ENCODE results near the gene IL31RA.

The IL31RA gene

DNA sequence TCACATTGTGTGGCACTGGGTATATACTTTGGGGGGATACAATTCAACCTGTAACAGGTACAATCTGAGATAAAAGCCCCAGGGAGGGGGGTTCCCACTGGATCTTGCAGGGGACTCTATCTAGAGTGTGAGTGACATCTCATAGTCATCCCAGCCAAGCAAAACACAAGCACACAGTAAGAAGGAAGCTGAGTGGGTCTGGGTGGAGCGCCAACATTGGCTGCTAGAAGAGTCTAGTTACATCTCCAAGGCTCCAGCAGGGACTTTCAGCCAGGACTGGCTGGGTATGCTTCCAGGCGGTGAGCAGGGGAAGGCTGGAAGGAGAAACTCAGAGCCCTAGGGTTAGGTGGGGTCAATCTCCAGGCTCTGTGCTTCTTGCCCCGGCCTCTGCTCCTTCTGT, 53.0 kb downstream of the IL31RA start:
- no peak for DNase-seq

DNA sequence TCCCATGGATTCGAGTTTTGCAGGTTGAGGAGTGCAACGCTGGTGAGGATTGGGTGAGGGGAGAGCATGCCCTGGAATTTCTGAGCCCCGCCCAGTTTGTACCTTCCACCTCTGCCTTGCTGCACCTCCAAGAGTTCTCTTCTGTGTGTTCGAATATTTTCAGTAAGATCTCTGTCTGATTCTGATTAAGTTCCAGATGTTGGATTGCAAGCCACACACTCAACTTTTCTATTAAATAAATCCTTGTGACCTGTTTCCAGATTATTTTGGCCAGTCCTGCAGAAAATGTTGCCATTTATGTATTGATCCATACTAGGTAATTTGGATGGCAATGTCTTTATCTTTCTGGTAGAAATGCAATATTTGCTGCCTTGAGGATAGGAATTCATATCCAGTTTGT, 54.1 kb downstream of the IL31RA start:
- DNase-seq: no peak

DNA sequence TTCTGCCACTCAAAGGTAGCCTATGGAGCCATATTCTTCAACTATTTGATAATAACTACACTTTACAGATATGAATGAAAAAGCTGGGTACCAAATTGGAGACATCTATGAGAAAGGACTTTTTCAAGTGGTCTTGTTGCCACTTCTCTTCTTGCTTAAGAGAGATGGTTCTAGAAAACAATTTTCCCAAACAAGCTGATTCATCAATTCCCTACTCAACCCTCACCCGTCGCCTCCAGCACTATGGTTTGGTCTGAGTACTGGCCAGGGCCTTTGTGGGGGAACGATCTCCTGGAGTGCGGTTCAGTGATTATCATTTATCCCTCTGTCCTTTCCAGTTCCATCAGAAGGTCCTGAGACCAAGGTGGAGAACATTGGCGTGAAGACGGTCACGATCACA, 56.8 kb downstream of the IL31RA start:
- no peak for DNase-seq

DNA sequence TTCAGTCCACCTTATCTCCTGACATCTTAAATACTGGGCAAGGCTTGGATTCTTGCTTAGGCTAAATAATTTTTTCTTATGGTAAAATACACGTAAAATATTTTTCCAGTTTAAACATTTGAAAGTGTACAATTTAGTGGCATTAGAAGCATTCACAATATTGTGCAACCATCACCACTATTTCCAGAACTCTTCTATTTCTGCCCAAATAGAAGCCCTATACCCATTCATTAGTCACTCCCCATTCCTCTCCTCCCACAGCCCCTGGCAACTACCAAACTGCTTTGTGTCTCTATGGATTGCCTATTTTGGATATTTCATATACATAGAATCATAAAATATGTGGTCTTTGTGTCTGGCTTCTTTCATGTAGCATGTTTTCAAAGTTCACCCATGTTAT, 57.6 kb downstream of the IL31RA start:
- no peak for DNase-seq

DNA sequence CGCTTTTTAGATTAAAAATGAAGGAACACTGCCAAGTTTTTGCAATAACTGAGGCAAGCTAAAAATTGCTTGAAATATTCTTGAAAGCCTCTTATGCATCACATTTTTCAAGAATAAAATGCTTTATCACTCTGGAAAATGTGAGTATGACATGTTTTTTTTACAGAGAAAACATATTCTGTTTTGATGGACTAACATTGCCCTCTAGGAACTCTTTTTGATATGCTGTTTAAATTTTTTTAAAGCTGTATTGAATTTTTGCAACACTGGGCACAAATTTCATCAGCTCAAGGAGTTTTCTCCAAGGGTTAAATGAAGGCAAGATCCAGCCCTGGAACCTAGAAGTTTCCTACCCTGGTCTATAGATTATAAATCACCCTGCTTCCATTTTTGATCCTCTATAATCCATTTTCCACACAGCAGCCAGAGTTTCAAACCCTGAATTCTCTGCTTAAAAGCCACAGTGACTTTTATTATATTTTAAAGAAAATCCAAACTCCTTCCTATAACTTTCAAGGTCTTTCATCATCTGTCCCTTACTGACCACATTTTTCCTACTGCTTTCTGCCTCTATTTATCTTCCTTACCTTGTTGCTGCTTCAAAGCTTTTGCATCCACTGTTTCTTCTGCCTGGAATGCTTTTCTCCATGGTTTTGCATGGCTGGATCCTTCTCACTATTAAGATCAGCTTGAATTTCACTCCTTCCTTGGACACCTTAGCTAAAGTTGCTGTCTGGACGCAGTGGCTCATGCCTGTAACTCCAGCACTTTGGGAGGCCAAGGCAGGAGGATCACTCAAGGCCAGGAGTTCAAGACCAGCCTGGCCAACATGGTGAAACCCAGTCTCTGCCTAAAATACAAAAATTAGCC, 60.9 kb downstream of the IL31RA start:
- no peak for DNase-seq

DNA sequence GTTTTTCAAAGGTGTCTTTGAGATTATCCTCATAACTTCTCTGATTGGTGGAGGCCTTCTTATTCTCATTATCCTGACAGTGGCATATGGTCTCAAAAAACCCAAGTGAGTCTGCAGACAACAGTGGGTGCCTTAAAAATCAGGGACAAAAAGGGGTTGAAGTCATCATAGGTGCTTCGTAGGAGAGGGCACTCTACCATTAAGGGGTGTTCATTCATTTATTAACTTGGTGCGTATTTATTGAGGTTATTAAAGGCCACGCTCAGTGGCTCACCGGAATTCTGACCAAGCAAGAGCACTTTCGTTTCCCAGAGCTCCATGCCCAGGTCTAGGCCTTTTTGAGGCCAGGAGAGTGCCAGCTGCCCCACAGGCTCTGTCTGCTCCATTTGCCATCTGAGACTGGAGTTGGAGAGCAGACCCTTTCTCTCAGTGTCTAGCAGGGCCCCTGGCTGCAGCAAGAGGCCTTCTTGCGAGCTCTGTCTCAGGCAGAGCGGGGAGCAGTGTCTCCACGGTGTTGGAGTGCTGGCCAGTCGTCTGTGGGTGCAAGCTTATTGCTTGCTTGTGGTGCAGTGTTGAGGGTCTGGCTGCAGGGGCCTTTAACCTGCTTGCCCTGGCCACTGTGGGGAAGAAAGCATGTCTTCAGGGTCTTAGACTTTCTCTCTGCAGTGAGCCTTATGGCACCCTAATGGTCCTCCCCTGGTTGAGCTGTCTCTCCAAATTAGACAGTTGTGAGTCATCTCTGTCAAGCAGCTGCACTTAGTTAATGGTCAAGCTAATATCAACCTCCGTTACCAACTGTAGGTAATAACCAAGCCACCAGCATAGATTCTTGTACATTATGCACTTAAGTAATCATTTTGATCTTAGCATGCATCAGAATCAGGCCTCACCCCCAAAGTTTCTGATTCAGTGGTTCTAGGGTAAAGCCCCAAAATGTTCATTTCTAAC, 62.6 kb downstream of the IL31RA start:
- DNase-seq: no peak

DNA sequence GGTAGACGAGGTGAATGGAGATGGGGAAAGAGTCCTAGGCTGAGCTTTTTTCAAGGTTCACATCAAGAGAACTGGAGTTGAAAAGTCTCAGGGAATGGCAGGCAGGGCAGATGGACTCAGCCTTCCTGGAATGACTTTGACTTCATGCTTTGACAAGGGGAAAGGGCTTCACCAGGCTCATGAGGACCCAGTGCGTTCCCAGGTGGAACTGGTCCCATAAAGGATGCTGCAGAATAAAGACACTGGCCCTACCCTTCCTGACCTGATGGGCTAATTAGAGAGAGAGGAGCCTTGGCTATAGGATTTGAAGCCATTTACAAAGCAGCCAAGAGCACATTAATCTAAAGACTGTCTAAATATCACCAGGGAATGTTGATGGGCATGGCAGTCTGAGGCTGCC, 63.8 kb downstream of the IL31RA start:
- DNase-seq: no peak

DNA sequence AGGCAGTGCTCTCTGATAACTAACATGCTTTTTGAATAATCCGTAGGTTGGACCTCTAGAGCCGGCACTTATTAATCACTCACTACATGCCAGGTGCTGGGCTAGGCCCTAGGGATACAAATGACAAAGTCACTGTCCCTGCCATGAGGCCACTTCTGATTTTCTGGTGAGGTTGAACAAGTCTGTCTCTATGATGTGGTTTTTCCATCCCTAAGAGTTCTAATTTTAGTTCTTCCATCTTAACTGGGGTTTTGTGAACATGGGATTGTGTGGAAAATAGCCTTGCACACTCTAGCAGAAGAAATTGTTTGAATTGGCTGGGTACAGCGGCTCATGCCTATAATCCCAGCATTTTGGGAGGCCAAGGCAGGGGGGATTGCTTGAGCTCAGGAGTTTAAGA, 64.6 kb downstream of the IL31RA start:
- DNase-seq: no peak

DNA sequence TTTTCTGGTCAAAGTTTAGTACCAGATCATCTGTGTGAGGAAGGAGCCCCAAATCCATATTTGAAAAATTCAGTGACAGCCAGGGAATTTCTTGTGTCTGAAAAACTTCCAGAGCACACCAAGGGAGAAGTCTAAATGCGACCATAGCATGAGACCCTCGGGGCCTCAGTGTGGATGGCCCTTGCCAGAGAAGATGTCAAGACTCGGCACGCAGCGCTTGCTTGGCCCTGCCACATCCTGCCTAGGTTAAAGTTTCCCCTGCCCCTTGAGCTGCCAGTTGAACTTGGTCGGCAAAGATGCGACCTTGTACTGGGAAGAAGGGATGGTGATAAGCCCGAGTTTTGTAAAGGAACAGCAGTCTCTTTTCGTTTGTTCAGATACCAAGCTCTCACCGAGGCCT, 65.8 kb downstream of the IL31RA start:
- DNase-seq: no peak

DNA sequence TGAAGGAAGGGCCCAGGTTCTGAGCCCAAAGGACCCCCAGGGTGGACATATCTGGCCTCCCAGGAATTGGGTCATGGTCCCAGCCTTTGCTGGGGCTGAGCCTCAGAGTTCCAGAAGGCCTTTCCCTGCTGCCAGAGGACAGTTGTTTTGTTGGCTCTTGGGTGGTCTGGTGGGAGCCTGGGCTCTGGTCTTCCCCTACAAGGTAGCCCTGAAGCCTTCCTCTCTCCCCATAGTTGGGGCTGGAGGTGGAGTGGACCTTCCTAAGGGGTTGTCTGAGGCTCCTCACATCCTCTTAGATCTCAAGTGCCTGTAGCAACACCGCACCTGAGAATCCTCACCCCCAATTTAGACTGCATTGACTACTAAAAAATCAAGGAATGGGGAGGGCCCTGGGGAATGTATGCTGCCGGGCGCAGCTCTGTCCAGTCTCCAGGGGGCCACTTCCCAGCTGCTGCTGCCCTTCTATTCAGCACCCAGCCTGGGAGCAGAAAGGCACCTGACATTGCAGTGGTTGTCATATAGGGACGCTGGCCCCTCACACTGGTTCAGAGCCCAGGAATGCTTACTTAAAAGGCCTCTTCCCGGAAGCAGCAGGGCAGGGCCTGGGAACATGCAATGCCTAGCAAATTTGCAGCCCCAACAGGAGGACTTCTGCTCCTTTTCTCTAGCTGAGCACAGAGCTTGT, 66.4 kb downstream of the IL31RA start:
- no peak for DNase-seq

DNA sequence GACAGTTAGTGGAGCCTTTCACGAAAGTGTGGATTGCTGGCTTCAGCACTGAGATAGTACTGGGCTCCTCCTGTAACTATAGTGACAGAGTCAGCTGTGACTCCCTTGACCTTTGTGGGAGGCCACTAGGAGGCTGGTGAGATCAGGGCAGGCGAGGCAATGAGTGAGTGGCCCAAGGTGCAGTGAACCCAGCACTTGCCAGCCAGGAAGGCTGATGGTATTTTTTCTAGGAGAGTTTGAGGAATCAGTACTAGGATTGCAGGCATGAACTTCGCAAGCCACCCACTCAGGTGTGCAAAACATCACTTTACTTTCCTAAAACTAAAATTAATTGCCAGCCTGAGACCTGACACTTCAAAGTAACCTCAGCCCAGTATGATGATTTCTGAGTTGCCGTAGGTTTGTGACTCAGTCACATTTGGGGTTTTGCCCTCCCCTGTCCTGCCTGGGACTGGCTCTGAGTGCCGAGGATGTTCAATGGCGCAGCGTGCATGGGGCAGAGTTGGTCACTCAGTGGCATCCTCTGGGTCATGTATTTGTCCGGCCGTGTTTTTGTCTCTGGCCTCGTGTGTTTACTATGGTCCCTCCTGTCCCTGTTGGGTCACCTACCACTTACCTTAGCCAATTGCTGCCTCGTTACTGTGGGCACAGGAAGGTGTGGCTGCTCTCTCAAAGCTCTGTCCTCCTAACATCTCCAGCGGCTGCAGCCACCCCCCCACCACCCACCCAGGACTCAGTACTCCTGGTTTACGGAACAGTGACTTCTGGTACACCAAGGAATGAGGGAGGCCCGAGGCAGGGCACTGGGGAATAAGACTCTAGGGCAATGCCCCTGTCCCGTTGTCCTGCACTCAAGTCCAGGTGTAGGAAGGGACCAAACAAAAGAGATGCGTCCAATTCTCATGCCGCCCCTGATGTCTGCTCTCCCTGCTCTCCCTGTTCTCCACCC, 67.2 kb downstream of the IL31RA start:
- DNase-seq: peak; percentile 41

DNA sequence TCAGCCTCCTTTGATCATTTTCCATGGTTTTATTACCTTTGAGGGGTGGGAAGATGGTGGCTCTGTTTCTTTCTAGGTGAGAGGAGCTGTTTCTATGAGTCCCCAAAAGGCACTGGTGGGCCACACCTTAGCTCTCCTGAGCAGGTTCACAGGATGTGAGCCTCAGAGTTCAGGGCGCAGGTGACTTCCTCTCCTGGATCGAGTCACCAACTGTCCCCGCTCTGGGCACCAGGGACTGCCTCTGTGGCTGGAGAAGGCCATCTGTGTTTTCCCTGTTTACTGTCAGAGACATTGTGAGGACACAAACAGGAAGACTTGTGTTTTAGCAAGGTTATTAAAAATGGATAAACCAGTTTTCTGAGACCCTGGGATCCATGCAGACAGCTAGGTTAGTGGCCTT, 68.5 kb downstream of the IL31RA start:
- DNase-seq: no peak

DNA sequence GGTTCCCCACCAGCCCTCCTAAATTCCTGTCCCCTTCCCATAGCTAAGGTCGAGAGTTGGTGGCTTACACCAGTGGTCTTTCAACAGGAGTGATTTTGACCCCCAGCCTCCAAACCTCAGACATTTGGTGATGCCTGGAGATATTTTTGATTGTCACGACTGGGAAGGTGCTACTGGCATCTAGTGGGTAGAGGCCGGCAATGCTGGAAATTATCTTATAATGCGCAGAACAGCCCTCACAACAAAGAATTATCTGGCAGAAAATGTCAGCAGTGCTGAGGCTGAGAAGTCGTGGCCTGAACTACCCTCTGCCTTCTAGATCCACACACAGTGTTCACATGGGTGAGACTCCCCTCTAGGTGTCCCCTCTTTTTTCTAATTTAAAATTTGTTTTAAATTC, 69.6 kb downstream of the IL31RA start:
- no peak for DNase-seq

DNA sequence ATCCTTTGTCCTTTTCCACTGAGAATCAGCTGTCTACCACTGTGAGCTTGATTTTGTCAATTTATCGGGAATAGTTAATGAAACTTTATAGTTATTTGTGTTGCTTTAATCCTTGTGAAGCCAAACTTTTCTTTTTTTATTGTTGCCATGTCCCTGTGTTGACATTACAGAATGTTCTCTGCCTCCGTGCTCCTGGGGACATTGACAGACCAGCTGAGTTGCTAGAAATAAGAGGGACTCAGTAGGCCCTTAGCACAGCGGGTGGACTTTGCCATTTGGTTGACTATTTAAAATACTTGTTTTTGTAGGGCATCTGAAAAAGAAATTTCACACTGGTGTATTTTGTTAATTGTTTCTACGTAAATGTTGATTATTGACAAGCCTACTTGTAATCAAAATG, 70.5 kb downstream of the IL31RA start:
- DNase-seq: no peak

DNA sequence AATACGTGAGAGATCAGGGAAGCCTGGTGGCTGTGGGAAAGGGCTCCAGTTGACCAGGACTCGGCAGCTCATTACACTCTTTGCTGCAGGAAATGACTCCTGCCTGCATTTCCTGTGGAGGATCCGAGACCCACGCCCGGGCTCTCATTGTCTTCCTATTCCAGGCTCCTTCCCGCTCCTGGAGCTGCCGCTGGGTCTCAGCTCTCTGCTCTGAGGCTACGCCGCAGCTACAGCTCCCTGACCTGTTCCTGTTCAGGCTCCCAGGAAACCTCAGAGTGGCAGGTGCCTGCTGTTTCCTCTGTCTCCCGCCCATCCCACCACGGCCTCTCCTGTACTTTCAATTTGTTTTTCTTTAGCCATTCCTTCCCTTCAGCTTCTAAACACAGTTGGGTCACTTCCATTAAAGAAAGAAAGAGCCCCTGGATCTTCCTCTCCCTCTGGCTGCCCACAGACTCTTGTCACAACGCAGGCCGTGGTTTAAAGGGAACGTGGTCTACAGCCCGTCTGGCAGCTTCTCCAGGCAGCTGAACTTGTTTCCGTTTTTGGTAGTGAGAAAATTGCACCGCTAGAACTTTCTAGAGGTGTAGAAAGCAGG, 72.1 kb downstream of the IL31RA start:
- no peak for DNase-seq

DNA sequence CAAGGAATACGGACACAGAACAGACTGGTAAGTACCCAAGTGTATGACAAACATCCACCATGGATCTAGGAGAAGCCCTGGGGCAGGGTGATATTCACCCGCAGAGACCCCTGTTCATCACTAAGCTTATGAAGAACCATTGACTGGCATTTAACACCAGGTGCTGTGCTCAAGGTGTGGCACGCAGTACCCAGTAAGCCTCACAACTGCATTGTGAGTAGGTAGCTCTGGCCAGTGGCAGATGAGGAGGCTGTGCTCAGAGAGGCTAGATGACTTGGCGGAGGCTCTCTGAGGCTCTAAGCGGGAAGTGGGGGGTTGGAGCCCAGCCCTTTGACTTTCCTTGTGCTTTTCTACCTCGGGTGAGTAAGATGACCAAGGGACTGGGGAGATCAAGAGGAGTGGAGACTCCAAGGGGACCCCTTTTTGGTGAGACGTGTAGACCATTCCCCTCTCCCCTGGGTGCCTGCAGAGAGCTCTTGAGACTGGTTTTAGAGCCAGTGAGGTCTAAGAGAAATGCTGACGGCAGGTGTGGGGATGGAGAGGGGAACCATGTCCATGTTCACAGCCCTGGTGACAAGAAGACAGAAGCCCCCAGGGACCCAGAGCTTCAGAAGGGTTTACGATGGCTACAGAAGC, 72.8 kb downstream of the IL31RA start:
- DNase-seq: no peak

DNA sequence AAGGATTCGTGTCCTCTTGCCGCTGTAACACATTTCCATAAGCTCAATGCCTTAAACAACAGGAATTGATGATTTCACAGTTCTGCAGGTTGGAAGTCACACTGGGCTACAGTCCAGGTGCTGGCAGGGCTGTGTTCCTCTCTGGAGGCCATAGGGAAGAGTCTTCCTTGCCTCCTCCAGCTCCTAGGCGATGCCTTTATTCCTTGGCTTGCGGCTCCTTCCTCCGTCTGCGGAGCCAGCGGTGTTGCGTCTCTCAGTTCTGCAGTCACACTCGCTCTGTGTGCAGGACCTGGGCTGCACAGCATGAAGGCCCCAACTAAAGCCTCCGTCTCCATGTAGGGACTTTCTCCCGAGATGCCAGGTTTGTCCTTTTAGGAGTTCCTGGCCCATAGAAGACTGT, 73.6 kb downstream of the IL31RA start:
- DNase-seq: no peak

DNA sequence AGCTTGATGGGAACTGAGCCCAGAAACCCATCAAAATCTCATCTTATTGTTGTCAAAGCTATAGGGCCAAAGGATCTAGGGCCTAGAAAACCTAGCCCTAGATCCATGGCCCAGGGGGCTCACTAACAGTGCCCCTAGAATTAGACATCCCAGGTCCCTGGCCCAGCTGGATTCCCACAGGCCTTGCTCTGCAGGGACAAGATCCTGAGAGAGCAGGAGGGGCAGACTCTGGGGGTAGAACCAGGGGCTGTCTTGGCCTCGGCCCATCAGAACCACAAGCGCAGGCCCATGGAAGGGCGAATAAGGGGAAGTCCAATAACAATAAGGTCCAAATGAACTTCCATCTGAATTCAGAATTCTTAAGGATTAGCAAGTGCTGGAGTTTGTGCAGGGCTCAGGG, 74.0 kb downstream of the IL31RA start:
- no peak for DNase-seq

DNA sequence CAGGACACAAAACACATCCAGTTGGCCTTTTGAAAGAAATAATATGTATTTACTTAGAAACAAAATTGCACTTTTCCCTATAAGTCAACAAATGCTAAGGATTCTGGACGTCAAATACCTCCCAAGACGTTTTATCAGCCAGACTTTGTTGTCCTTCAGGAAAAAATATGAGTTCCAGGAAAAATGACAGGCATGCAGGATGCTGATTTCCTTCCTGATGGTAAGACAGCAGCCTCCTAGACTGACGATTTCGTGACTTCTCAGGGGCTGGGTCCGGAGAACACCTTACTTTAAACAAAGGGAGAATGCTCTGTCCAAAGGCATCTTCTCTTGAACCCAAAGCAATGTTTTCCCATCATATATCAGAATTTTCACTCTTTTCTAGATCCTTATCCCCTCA, 74.6 kb downstream of the IL31RA start:
- no peak for DNase-seq

DNA sequence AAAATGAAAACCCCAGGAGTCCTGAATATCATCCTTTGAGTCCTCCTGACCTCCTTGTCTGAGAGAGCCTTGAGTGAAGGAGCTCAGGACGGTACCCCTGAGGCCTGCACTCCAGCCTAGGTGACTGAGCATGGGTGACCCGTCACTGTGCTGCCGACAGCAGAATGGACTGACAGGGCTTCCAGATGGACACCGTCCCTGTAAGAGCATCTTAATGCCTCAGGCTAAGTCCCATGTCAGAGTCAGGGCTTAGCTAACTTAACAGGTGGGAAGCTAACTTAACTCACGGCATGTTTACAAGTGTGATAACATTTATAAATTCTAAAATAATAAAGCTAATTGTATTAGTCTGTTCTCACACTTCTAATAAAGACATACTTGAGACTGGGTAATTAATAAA, 75.3 kb downstream of the IL31RA start:
- DNase-seq: no peak
